M059J (cell line): Measurements from ENCODE around the gene TCAP. TPM values are rescaled to one million over a fixed set of nuclear protein-coding genes. Genes with fewer than 3 reads are reported as not detected.
"Not testable (repeated sequence)": the region's sequence is repeated elsewhere in the genome, so short reads cannot be mapped to it uniquely, and the experiment has no call there.

ENCODE experiments used
- DNase-seq: peaks from one replicate; pipeline ENCODE4 v3.0.0-alpha.2; 2012; ENCODE audit warnings: low read depth
- total RNA-seq: library from RNA; depleted of rRNA; stranded (reverse); fragments of >200 nt; shearing (Covaris generic); gene quantifications from 2 replicates; pipeline ENCODE4 v1.2.3, GENCODE V29; 2014; rRNA removed

Gene TCAP
- total RNA-seq, 1 experiment from 2014 or later: not detected

GRCh38 chr17:39703913-39704312 lies 38.8 kb downstream of the TCAP start:
- DNase-seq: no peak

- no peak for DNase-seq
Observed at GRCh38 chr17:39704821-39705551, 39.8 kb downstream of the TCAP start.

GRCh38 chr17:39705786-39706348 lies 40.7 kb downstream of the TCAP start:
- no peak for DNase-seq

GRCh38 chr17:39706383-39706782 lies 41.2 kb downstream of the TCAP start:
- no peak for DNase-seq

- no peak for DNase-seq
Observed at GRCh38 chr17:39706921-39707337, 41.8 kb downstream of the TCAP start.

GRCh38 chr17:39709319-39709997 lies 44.3 kb downstream of the TCAP start:
- DNase-seq: no peak

GRCh38 chr17:39709998-39710964 lies 45.1 kb downstream of the TCAP start:
- no peak for DNase-seq

GRCh38 chr17:39711071-39711470 lies 45.9 kb downstream of the TCAP start:
- DNase-seq: not testable (repeated sequence)

- no peak for DNase-seq
Observed at GRCh38 chr17:39711851-39712250, 46.7 kb downstream of the TCAP start.

- no peak for DNase-seq
Observed at GRCh38 chr17:39714234-39714633, 49.1 kb downstream of the TCAP start.

GRCh38 chr17:39715375-39716072 lies 50.4 kb downstream of the TCAP start:
- DNase-seq: no peak

Other genes starting within 250 kb of the TCAP start
- 15.3 and 18.7 TPM in 2 replicates for gene MED1, start 214.1 kb upstream of the TCAP start, total RNA-seq
- gene CDK12, start 203.9 kb upstream of the TCAP start, total RNA-seq: 21.5 and 30.7 TPM in 2 replicates
- not detected in 2 replicates for gene NEUROD2, start 57.4 kb upstream of the TCAP start, total RNA-seq
- gene PPP1R1B, start 38.4 kb upstream of the TCAP start, total RNA-seq: not detected in 2 replicates
- gene STARD3, start 28.2 kb upstream of the TCAP start, total RNA-seq: 20.8 and 33.1 TPM in 2 replicates
- not detected in 2 replicates for gene PNMT, start 3.1 kb downstream of the TCAP start, total RNA-seq
- 9.2 and 13.0 TPM in 2 replicates for gene PGAP3, start 22.7 kb downstream of the TCAP start, total RNA-seq
- 1.2 and 1.8 TPM in 2 replicates for gene ERBB2, start 34.7 kb downstream of the TCAP start, total RNA-seq
- gene MIEN1, start 65.2 kb downstream of the TCAP start, total RNA-seq: 84.5 and 89.4 TPM in 2 replicates
- gene GRB7, start 72.6 kb downstream of the TCAP start, total RNA-seq: not detected in 2 replicates
- not detected in 2 replicates for gene IKZF3, start 199.0 kb downstream of the TCAP start, total RNA-seq
- not detected in 2 replicates for gene ZPBP2, start 202.9 kb downstream of the TCAP start, total RNA-seq